DND-41 (cell line): ENCODE results near the gene NINL.

ENCODE experiments used
- ATAC-seq: fragments of 200-7000 bp; cut with Tn5 transposase; 3 replicates; pipeline ENCODE4 v1.9.1; 2021; ENCODE audit warnings: low read depth; ENCODE audit not compliant: insufficient read depth
- DNase-seq: peaks from one replicate; pipeline ENCODE4 v3.0.0-alpha.2; 2020
- H2AFZ ChIP-seq: 2 replicates; pipeline ENCODE4 v1.6.0; 2012; ENCODE audit warnings: low read depth, low read length
- H3K27ac ChIP-seq: 2 replicates; pipeline ENCODE4 v1.5.1; 2012; ENCODE audit warnings: low read length, inconsistent platforms
- H3K27me3 ChIP-seq: fragments of 200-600 bp; sonication (generic); 2 replicates; pipeline ENCODE4 v1.6.0; 2012; ENCODE audit warnings: low read length, mild to moderate bottlenecking, inconsistent platforms; ENCODE audit not compliant: insufficient read depth, poor library complexity
- H3K36me3 ChIP-seq: 2 replicates; pipeline ENCODE4 v1.5.1; 2012; ENCODE audit warnings: low read length, inconsistent platforms; ENCODE audit not compliant: insufficient read depth
- H3K4me1 ChIP-seq: 2 replicates; pipeline ENCODE4 v1.5.1; 2012; ENCODE audit warnings: mild to moderate bottlenecking, low read length; ENCODE audit not compliant: insufficient read depth
- H3K4me2 ChIP-seq: 2 replicates; pipeline ENCODE4 v1.6.0; 2012; ENCODE audit warnings: mild to moderate bottlenecking, moderate library complexity, low read length, inconsistent platforms; ENCODE audit not compliant: insufficient read depth
- H3K4me3 ChIP-seq, 2 experiments: fragments of 200-600 bp in 1 of 2; shearing (Covaris generic) in 1 of 2; 2 replicates each; pipeline ENCODE4 v1.5.1; 2012 to 2016; ENCODE audit warnings: inconsistent platforms in 2 of 2, low read length in 2 of 2, mild to moderate bottlenecking in 2 of 2, low read depth in 1 of 2, moderate library complexity in 1 of 2
- H3K79me2 ChIP-seq: 2 replicates; pipeline ENCODE4 v1.6.0; 2012; ENCODE audit warnings: low read length, inconsistent platforms; ENCODE audit not compliant: insufficient read depth
- H3K9ac ChIP-seq: 2 replicates; pipeline ENCODE4 v1.6.0; 2012; ENCODE audit warnings: low read depth, mild to moderate bottlenecking, inconsistent platforms, low read length, moderate library complexity
- H3K9me3 ChIP-seq: 2 replicates; pipeline ENCODE4 v1.5.1; 2012; ENCODE audit warnings: low read length, moderate library complexity, mild to moderate bottlenecking, inconsistent platforms; ENCODE audit not compliant: insufficient read depth, severe bottlenecking
- H4K20me1 ChIP-seq: 2 replicates; pipeline ENCODE4 v1.6.0; 2012; ENCODE audit warnings: low read length; ENCODE audit not compliant: insufficient read depth
- CTCF ChIP-seq: IDR thresholded peaks from 2 replicates; pipeline ENCODE4 v1.5.1; 2012; ENCODE audit warnings: borderline replicate concordance, low read length, moderate library complexity, mild to moderate bottlenecking; ENCODE audit not compliant: poor library complexity, severe bottlenecking; ENCODE audit errors: extremely low read depth
- EZH2 ChIP-seq: IDR thresholded peaks from 3 replicates; pipeline ENCODE4 v1.6.1; 2012; ENCODE audit warnings: borderline replicate concordance, low read depth, mild to moderate bottlenecking, moderate library complexity, low read length, inconsistent platforms; ENCODE audit not compliant: severe bottlenecking

The NINL gene

GRCh38 chr20:25549843-25550477 is 35.4 kb downstream of the NINL start:
- DNase-seq, result no peak
- H3K27ac ChIP-seq, result no peak overlapping the region
- ATAC-seq, result no peak

GRCh38 chr20:25549172-25549773 is 36.1 kb downstream of the NINL start:
- H2AFZ ChIP-seq, result no peak overlapping the region
- H3K79me2 ChIP-seq, result peaks cover 64% of the 10 kb centered on the region
- no peak overlapping the region for H3K27ac ChIP-seq

More at GRCh38 chr20:25549843-25550477, 35.4 kb downstream of the NINL start:
- Histone ChIP-seq H3K4me2 (no peak overlapping the region), H3K4me3 (no peak overlapping the region), H2AFZ (no peak overlapping the region), H4K20me1 (peaks cover 19% of the 10 kb centered on the region), H3K4me1 (peaks cover 14% of the 10 kb centered on the region), H3K36me3 (0 out of 2 replicates have a peak, but pooled peaks cover under 1% of the 10 kb centered on the region), H3K9ac (no peak overlapping the region), H3K27me3 (no peaks in the 10 kb centered on the region), H3K79me2 (peaks cover 66% of the 10 kb centered on the region), H3K9me3 (no peaks in the 10 kb centered on the region)
- TF ChIP-seq CTCF (no peak), EZH2 (no peak)

GRCh38 chr20:25548613-25549086 is 36.7 kb downstream of the NINL start:
- ATAC-seq (no peak), DNase-seq (no peak)
- Histone ChIP-seq H4K20me1 (peaks cover 16% of the 10 kb centered on the region), H3K9me3 (no peaks in the 10 kb centered on the region), H3K9ac (no peak overlapping the region), H2AFZ (no peak overlapping the region), H3K4me1 (peaks cover 14% of the 10 kb centered on the region), H3K36me3 (no peaks in the 10 kb centered on the region), H3K4me2 (no peak overlapping the region), H3K27ac (no peak overlapping the region), H3K79me2 (peaks cover 63% of the 10 kb centered on the region), H3K4me3 (no peak overlapping the region), H3K27me3 (no peaks in the 10 kb centered on the region)
- TF ChIP-seq EZH2 (no peak), CTCF (no peak)

More at GRCh38 chr20:25549172-25549773, 36.1 kb downstream of the NINL start:
- no peak for ATAC-seq
- Histone ChIP-seq H3K4me1 (peaks cover 14% of the 10 kb centered on the region), H3K4me2 (no peak overlapping the region), H3K9me3 (no peaks in the 10 kb centered on the region), H3K27me3 (no peaks in the 10 kb centered on the region), H3K9ac (no peak overlapping the region), H4K20me1 (peaks cover 19% of the 10 kb centered on the region), H3K4me3 (no peak overlapping the region), H3K36me3 (no peaks in the 10 kb centered on the region)
- no peak for DNase-seq
- no peak for TF ChIP-seq EZH2
- TF ChIP-seq CTCF, result no peak
